Measurements from ENCODE around the gene ATP11A. TPM values are rescaled to one million over a fixed set of nuclear protein-coding genes. Genes with fewer than 3 reads are reported as not detected.

Gene ATP11A
- total and polyA plus RNA-seq, 8 donors, result 271 to 502 (median 458) TPM

- Histone ChIP-seq H3K4me3 (no peak overlapping the region), H3K9me3 (no peaks in the 10 kb centered on the region), H3K27me3 (no peaks in the 10 kb centered on the region), H3K36me3 (peaks cover 0 to 93% of the 10 kb centered on the region in 2 donors), H3K27ac (no peak overlapping the region), H3K4me1 (peaks cover 0 to 11% of the 10 kb centered on the region in 2 donors)
- ATAC-seq (no peak), DNase-seq (peak in 2 of 4 donors; percentile 24 to 26)
- no peak for TF ChIP-seq CTCF (IDR thresholded peaks at IDR 0.05)
- intact Hi-C loops (cut with DNase I), result loop anchor here in 1 of 2 donors (10.0 kb wide), 1 partner anchor 233 kb away; no protein-coding TSS in a partner anchor
Measured at GRCh38 chr13:112877976-112878955, 188.4 kb downstream of the ATP11A start.

GRCh38 chr13:112879283-112879833, 189.5 kb downstream of the ATP11A start:
- Histone ChIP-seq H3K36me3 (peaks cover 0 to 95% of the 10 kb centered on the region in 2 donors), H3K4me3 (no peak overlapping the region), H3K9me3 (no peaks in the 10 kb centered on the region), H3K4me1 (peaks cover 0 to 6% of the 10 kb centered on the region in 2 donors), H3K27me3 (no peaks in the 10 kb centered on the region), H3K27ac (no peak overlapping the region)
- ATAC-seq (no peak), DNase-seq (peak in 2 of 4 donors; percentile 21 to 64)
- TF ChIP-seq CTCF (IDR thresholded peaks at IDR 0.05), result no peak
- intact Hi-C loops (cut with DNase I), result loop anchor here in 1 of 2 donors (10.0 kb wide), 1 partner anchor 235 kb away; no protein-coding TSS in a partner anchor

- intact Hi-C loops (cut with DNase I), result no loop called here
- TF ChIP-seq CTCF (IDR thresholded peaks at IDR 0.05), result no peak
Measured at GRCh38 chr13:112880221-112880641, 190.4 kb downstream of the ATP11A start.

GRCh38 chr13:112880976-112881540, 191.2 kb downstream of the ATP11A start:
- no peak overlapping the region for H3K4me3 ChIP-seq
- no peaks in the 10 kb centered on the region for H3K27me3 ChIP-seq
- peaks cover 0 to 95% of the 10 kb centered on the region in 2 donors for H3K36me3 ChIP-seq
- no peak overlapping the region for H3K27ac ChIP-seq
- intact Hi-C loops (cut with DNase I), result no loop called here
- DNase-seq (peak in 1 of 4 donors; percentile 61), ATAC-seq (no peak)
- peaks cover 0 to 7% of the 10 kb centered on the region in 2 donors for H3K4me1 ChIP-seq
- TF ChIP-seq CTCF (IDR thresholded peaks at IDR 0.05), result no peak
- no peaks in the 10 kb centered on the region for H3K9me3 ChIP-seq

More at GRCh38 chr13:112880221-112880641, 190.4 kb downstream of the ATP11A start:
- no peak for ATAC-seq
- Histone ChIP-seq H3K27me3 (no peaks in the 10 kb centered on the region), H3K4me3 (no peak overlapping the region), H3K36me3 (peaks cover 0 to 97% of the 10 kb centered on the region in 2 donors), H3K27ac (no peak overlapping the region), H3K9me3 (no peaks in the 10 kb centered on the region), H3K4me1 (no peaks in the 10 kb centered on the region)
- peak in 2 of 4 donors; percentile 29 to 60 for DNase-seq

Measured in left lung (tissue), 10 donors.